Psoas muscle (tissue), 8 donors: ENCODE measurements around the gene NOTUM. TPM values are rescaled to one million over a fixed set of nuclear protein-coding genes. Genes with fewer than 3 reads are reported as not detected.

Experiments used
- ATAC-seq, 4 donors: fragments of 200-7000 bp; cut with Tn5 transposase; one replicate each; pipeline ENCODE4 v1.9.1; 2020; ENCODE audit warnings: moderate library complexity in 3 of 4, mild to moderate bottlenecking in 2 of 4
- DNase-seq, 2 donors: peaks; one replicate each; pipeline ENCODE4 v3.0.0-alpha.2; 2020
- H3K27ac ChIP-seq: fragments of 200-600 bp; one replicate; pipeline ENCODE4 v1.8.0; 2022
- H3K27me3 ChIP-seq, 3 donors: fragments of 200-600 bp in 1 of 3; one replicate each; pipeline versions ENCODE4 v1.6.1 to v1.8.0; 2013 to 2022; ENCODE audit warnings: low read length in 2 of 3, mild to moderate bottlenecking in 2 of 3, moderate library complexity in 1 of 3; ENCODE audit not compliant: insufficient read depth in 3 of 3
- H3K36me3 ChIP-seq, 2 donors: fragments of 200-600 bp in 1 of 2; one replicate each; pipeline versions ENCODE4 v1.6.1 to v1.8.0; 2013 to 2022; ENCODE audit warnings: low read depth in 1 of 2, mild to moderate bottlenecking in 1 of 2, moderate library complexity in 1 of 2; ENCODE audit not compliant: insufficient read depth in 1 of 2
- H3K4me1 ChIP-seq: fragments of 200-600 bp; one replicate; pipeline ENCODE4 v1.8.0; 2022
- H3K4me3 ChIP-seq: fragments of 200-600 bp; one replicate; pipeline ENCODE4 v1.8.0; 2022; ENCODE audit warnings: mild to moderate bottlenecking
- H3K9me3 ChIP-seq: fragments of 200-600 bp; one replicate; pipeline ENCODE4 v1.8.0; 2022
- WGBS, 3 donors: extraction: QIAGEN DNeasy Blood & Tissue Kit; methylation state at CpG; one replicate each; pipeline versions ENCODE4 v1.1.6 to v1.1.7; 2013; 5-methylcytosine and 5-hydroxymethylcytosine counted together
- intact Hi-C, 2 donors: fragments of 100-400 bp; cut with DNase I; formaldehyde crosslinking; loops; one replicate each; pipeline versions ENCODE4 v1.11.0 to v1.14.2; 2022
- polyA plus RNA-seq, 3 donors: library from polyadenylated mRNA; stranded (reverse); fragments of 200-250 nt; gene quantifications; one replicate each; pipeline ENCODE4 v1.2.3, GENCODE V29; 2013
- total RNA-seq, 4 donors: library from RNA; stranded (reverse); fragmentation: NEBNext Ultra II Directional in 2 of 4; extraction: Animal tissue kit (Norgen Biotek cat#: 25700) in 2 of 4; gene quantifications; one replicate each; pipeline versions ENCODE4 v1.2.1 to v1.2.4, GENCODE V29; 2021 to 2023
- TF ChIP-seq, protein P1 (sequence below): fragments of 200-600 bp; IDR thresholded peaks from one replicate; pipeline ENCODE4 v1.8.0; 2022; ENCODE audit warnings: antibody characterized with exemption
- donor health status: healthy with polysubstance abuse.
- donor health status: DM: no; HTN: no; CAD: no; lungs with moderate emphysema.
- donor health status: Bipolar disorder and iron deficiency.
- donor health status: healthy.
- donor health status: DM: yes; HTN: yes; CAD: no.
- donor health status: DM: no; HTN: no; CAD: no.
- donor health status: DM: no; HTN: no; CAD: no.
- donor health status: DM: yes; HTN: yes; CAD: no.

NOTUM gene
- total and polyA plus RNA-seq, 7 donors: 0.25 to 1.9 (median 0.92) TPM

DNA sequence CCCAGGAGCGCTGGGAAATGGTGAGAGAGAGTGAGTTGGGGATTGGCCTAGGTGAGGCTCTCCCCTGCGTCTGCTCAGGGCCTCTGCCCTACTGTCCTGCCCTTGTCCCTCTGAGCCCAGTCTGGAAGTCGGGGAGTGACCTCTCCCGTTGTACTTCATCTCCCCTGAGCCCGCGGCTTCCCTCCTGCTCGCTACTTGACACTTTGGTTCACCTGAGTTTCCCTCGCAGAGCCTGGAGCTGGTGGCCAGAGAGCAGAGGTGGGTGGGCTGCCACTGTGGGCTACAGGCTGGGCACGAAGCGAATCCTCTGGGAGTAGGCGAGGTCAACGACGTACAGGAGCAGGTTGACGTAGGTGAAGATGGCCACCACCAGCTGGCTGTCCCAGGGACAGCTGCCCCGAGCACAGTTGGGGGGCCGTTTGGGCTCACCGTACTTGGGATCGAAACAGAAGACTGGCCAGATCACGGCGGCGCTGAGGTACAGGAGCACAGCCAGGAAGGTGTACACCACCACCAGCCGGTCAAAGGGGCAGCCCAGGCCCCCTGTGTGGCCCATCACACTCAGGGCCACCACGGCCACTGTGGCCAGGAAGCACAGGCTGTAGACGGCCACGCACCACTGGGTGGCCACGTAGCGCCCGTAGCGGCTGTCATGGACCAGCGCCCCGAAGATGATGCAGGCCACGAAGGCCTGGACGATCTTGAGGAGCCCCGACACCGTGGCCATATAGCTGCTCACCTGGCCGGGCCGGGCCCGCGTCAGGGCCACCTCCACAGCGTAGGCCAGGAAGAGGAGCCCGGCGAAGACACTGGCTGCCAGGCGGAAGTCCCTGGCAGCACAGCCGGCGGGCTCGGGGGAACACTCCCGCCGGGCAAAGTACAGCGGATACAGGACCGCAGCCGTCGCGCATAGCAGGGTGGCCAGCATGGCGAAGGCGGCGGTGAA, 20.2 kb downstream of the NOTUM start:
- WGBS, 3 donors: 30 to 45% (median 32%) methylated on average over 53 to 56 of the region's 56 CpGs
- Histone ChIP-seq H3K27ac (peak overlapping the region; percentile 99), H3K36me3 (peaks cover 0 to 3% of the 10 kb centered on the region in 2 donors), H3K27me3 (no peaks in the 10 kb centered on the region), H3K9me3 (no peaks in the 10 kb centered on the region), H3K4me1 (peaks cover 27% of the 10 kb centered on the region), H3K4me3 (peak overlapping the region; percentile 72)
- ATAC-seq: peak; percentile 16 to 55 (median 40)
- intact Hi-C loops: no loop called here
- no peak for DNase-seq
- TF ChIP-seq, protein P1, sequence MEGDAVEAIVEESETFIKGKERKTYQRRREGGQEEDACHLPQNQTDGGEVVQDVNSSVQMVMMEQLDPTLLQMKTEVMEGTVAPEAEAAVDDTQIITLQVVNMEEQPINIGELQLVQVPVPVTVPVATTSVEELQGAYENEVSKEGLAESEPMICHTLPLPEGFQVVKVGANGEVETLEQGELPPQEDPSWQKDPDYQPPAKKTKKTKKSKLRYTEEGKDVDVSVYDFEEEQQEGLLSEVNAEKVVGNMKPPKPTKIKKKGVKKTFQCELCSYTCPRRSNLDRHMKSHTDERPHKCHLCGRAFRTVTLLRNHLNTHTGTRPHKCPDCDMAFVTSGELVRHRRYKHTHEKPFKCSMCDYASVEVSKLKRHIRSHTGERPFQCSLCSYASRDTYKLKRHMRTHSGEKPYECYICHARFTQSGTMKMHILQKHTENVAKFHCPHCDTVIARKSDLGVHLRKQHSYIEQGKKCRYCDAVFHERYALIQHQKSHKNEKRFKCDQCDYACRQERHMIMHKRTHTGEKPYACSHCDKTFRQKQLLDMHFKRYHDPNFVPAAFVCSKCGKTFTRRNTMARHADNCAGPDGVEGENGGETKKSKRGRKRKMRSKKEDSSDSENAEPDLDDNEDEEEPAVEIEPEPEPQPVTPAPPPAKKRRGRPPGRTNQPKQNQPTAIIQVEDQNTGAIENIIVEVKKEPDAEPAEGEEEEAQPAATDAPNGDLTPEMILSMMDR: no peak

DNA sequence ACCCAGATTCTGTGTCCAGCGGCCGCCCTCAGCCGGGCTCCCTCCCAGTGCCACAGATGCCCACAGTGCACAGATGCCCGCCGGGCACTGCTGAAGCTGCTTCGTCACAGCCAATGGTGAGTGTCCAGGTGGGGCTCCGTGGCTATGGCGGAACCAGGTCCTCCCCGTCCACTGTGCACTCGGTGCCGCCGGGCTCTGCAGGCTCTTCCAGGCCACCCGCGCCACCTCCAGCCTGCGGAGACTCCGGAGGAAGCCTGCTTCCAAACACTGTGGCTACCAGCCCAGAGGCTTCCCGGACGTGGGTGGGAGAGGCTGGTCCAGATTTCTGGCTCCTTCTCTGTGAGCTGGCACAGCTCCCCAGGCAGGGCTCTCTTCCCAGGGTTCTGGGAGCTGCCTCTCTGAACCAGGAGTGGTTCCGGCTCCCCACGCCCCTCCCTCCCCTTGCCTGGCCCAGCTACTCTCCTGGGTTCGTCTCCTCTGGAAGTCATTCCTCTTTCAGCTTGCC, 21.1 kb downstream of the NOTUM start:
- WGBS, 3 donors: 21 to 31% (median 26%) methylated on average over 20 to 21 of the region's 21 CpGs
- H3K36me3 ChIP-seq: peaks cover 0 to 3% of the 10 kb centered on the region in 2 donors
- peak; percentile 78 for DNase-seq
- intact Hi-C loops: loop anchor here in 1 of 2 donors (5.0 kb wide), 1 partner anchor 73 kb away; no protein-coding TSS in a partner anchor
- no peaks in the 10 kb centered on the region for H3K27me3 ChIP-seq
- TF ChIP-seq, protein P1: no peak
- H3K4me1 ChIP-seq: peaks cover 27% of the 10 kb centered on the region
- ATAC-seq: peak; percentile 8 to 36 (median 20)
- peak overlapping the region; percentile 99 for H3K27ac ChIP-seq
- H3K9me3 ChIP-seq: no peaks in the 10 kb centered on the region
- peak overlapping the region; percentile 72 for H3K4me3 ChIP-seq

DNA sequence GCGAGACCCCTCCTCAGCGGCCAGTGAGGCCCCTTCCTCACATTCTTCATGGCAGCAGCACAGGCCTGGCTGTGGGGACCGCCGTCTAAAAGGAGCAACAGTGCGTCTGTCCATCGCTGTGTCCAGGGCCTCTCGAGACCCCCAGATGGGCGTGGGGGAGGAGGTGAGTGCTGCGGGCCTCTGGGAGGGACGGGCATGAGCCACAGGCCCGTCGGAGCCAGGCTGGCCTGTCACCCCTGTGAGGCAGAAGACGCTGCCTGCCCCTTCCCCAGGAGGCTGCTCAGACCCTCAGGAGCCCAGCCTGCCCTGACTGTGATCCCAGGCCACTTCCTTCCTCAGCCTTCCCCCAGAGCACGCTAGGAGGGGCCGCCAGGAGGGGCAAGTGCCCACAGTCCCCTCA, 21.8 kb downstream of the NOTUM start:
- DNase-seq (no peak), ATAC-seq (no peak)
- no peaks in the 10 kb centered on the region for H3K27me3 ChIP-seq
- peak overlapping the region; percentile 99 for H3K27ac ChIP-seq
- H3K4me3 ChIP-seq: peak overlapping the region; percentile 72
- intact Hi-C loops: loop anchor here in 1 of 2 donors (5.0 kb wide), 1 partner anchor 72 kb away; no protein-coding TSS in a partner anchor
- H3K9me3 ChIP-seq: no peaks in the 10 kb centered on the region
- TF ChIP-seq, protein P1: no peak
- WGBS, 3 donors: 48 to 57% (median 54%) methylated on average over 14 to 15 of the region's 15 CpGs
- peaks cover 0 to 3% of the 10 kb centered on the region in 2 donors for H3K36me3 ChIP-seq
- peaks cover 27% of the 10 kb centered on the region for H3K4me1 ChIP-seq

DNA sequence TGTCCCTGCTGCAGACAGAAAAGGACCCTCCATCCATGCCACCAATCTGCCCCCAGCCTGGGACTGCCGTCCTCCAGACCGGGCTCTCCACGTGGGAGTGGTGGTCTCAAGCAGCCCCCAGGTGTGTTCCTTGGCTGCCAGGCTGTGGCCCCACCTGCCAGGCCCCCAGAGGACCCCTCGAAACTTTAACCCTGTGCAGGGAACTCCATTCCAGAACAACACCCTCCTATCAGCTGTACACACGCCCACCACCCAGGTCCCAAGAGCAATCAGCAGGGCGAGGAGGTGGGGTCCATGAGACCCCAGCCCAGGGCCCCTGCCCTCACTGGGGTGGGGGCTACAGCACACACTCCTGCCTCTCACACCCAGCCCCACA, 25.3 kb downstream of the NOTUM start:
- intact Hi-C loops: loop anchor here in 1 of 2 donors (5.0 kb wide), 1 partner anchor 68 kb away; no protein-coding TSS in a partner anchor
- H3K27me3 ChIP-seq: no peaks in the 10 kb centered on the region
- H3K9me3 ChIP-seq: no peaks in the 10 kb centered on the region
- DNase-seq (no peak), ATAC-seq (no peak)
- WGBS, 3 donors: 83 to 88% (median 87%) methylated on average over 6 of the region's 6 CpGs
- peaks cover 0 to 6% of the 10 kb centered on the region in 2 donors for H3K36me3 ChIP-seq
- TF ChIP-seq, protein P1: no peak
- H3K4me3 ChIP-seq: no peak overlapping the region
- peaks cover 23% of the 10 kb centered on the region for H3K4me1 ChIP-seq
- no peak overlapping the region for H3K27ac ChIP-seq
